Measurements from ENCODE around the gene SEMA6B.

The SEMA6B gene

GRCh38 chr19:4497770-4498389, 61.6 kb downstream of the SEMA6B start:
- TF ChIP-seq CTCF (IDR thresholded peaks at IDR 0.05; ENCODE audit: control insufficient read depth, insufficient read depth, low read depth, low read length, missing control alignments), result no peak
- no peak overlapping the region for H3K4me3 ChIP-seq (ENCODE audit: control insufficient read depth, low read depth, low read length)

GRCh38 chr19:4496304-4496703, 63.2 kb downstream of the SEMA6B start:
- no peak overlapping the region for H3K4me3 ChIP-seq (ENCODE audit: control insufficient read depth, low read depth, low read length)
- no peak for DNase-seq (ENCODE audit: low read depth)
- no peak for TF ChIP-seq CTCF (IDR thresholded peaks at IDR 0.05; ENCODE audit: control insufficient read depth, insufficient read depth, low read depth, low read length, missing control alignments)

More at GRCh38 chr19:4497770-4498389, 61.6 kb downstream of the SEMA6B start:
- DNase-seq (ENCODE audit: low read depth), result no peak

GRCh38 chr19:4495471-4495870, 64.0 kb downstream of the SEMA6B start:
- H3K4me3 ChIP-seq (ENCODE audit: control insufficient read depth, low read depth, low read length), result no peak overlapping the region
- DNase-seq (ENCODE audit: low read depth), result no peak
- TF ChIP-seq CTCF (IDR thresholded peaks at IDR 0.05; ENCODE audit: control insufficient read depth, insufficient read depth, low read depth, low read length, missing control alignments), result peak; percentile 34

GRCh38 chr19:4494691-4495064, 64.8 kb downstream of the SEMA6B start:
- TF ChIP-seq CTCF (IDR thresholded peaks at IDR 0.05; ENCODE audit: control insufficient read depth, insufficient read depth, low read depth, low read length, missing control alignments), result no peak

GRCh38 chr19:4493929-4494690, 65.4 kb downstream of the SEMA6B start:
- DNase-seq (ENCODE audit: low read depth), result no peak
- no peak overlapping the region for H3K4me3 ChIP-seq (ENCODE audit: control insufficient read depth, low read depth, low read length)
- no peak for TF ChIP-seq CTCF (IDR thresholded peaks at IDR 0.05; ENCODE audit: control insufficient read depth, insufficient read depth, low read depth, low read length, missing control alignments)

More at GRCh38 chr19:4494691-4495064, 64.8 kb downstream of the SEMA6B start:
- no peak overlapping the region for H3K4me3 ChIP-seq (ENCODE audit: control insufficient read depth, low read depth, low read length)
- no peak for DNase-seq (ENCODE audit: low read depth)

GRCh38 chr19:4493104-4493928, 66.2 kb downstream of the SEMA6B start:
- no peak overlapping the region for H3K4me3 ChIP-seq (ENCODE audit: control insufficient read depth, low read depth, low read length)
- DNase-seq (ENCODE audit: low read depth), result no peak
- no peak for TF ChIP-seq CTCF (IDR thresholded peaks at IDR 0.05; ENCODE audit: control insufficient read depth, insufficient read depth, low read depth, low read length, missing control alignments)
